ENCODE data around the gene OTUD5. TPM values are rescaled to one million over a fixed set of nuclear protein-coding genes. Genes with fewer than 3 reads are reported as not detected.

Gene OTUD5
- polyA plus RNA-seq, 1 experiment = 53.6 TPM

DNA sequence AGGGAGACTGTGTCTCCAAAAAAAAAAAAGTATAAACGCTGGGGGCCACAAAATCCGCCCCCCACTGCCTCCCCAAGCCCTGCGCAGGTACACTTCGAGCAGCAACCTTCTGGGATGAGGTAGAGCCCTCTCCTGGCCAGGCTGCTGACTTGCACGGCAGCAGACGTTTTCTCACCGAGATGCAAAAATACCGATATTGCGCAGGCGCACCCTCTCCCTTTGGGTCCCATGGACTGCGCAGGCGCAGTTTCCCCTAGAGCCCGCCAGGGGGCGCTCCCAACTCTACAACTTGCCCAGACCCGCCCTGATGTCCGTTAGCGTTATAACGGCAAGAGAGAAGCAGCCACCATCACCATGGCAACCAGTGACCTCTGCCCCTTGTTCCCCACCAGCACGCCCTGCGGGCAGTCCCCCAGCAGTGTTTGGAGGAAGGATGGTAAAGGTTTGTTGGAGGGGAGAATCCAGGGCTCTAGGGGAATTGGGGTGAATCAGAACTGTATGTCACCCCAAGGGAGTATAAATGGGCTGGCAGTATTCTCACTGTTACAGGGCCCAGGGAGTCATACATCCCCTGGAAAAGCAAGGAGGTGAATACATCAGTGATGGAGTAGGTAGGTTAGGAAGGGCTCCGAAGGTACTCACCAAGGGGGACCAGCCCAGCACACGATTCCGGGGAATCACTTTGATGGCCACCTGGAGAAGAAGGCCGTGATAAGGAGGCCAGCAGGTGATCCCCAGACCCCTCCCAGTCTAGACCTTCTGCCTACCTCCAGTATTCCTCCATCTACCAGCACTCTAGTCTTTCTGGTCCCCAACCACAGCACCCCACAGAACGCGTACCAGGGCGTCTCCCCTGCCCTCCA lies 40.0 kb downstream of the OTUD5 start:
- TF ChIP-seq, protein P1, sequence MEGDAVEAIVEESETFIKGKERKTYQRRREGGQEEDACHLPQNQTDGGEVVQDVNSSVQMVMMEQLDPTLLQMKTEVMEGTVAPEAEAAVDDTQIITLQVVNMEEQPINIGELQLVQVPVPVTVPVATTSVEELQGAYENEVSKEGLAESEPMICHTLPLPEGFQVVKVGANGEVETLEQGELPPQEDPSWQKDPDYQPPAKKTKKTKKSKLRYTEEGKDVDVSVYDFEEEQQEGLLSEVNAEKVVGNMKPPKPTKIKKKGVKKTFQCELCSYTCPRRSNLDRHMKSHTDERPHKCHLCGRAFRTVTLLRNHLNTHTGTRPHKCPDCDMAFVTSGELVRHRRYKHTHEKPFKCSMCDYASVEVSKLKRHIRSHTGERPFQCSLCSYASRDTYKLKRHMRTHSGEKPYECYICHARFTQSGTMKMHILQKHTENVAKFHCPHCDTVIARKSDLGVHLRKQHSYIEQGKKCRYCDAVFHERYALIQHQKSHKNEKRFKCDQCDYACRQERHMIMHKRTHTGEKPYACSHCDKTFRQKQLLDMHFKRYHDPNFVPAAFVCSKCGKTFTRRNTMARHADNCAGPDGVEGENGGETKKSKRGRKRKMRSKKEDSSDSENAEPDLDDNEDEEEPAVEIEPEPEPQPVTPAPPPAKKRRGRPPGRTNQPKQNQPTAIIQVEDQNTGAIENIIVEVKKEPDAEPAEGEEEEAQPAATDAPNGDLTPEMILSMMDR (IDR thresholded peaks at IDR 0.05; ENCODE audit: insufficient read depth, low read depth, low read length) = peak; percentile 94
- CTCF ChIA-PET = interaction anchor here (1.4 kb wide), 1 partner anchor 11 kb away, joined by 7 read pairs; no protein-coding TSS in a partner anchor
- POLR2A ChIA-PET = no interaction called here
- H3K4me3 ChIP-seq (ENCODE audit: low read depth, low read length) = no peak overlapping the region
- DNase-seq (ENCODE audit: low read depth) = peak; percentile 56
- H3K36me3 ChIP-seq (ENCODE audit: control insufficient read depth, insufficient read depth, low read length) = peaks cover 4% of the 10 kb centered on the region; the same call in 1 of the 2 replicates
- no peaks in the 10 kb centered on the region for H3K27me3 ChIP-seq (ENCODE audit: control insufficient read depth, insufficient read depth, low read length)

DNA sequence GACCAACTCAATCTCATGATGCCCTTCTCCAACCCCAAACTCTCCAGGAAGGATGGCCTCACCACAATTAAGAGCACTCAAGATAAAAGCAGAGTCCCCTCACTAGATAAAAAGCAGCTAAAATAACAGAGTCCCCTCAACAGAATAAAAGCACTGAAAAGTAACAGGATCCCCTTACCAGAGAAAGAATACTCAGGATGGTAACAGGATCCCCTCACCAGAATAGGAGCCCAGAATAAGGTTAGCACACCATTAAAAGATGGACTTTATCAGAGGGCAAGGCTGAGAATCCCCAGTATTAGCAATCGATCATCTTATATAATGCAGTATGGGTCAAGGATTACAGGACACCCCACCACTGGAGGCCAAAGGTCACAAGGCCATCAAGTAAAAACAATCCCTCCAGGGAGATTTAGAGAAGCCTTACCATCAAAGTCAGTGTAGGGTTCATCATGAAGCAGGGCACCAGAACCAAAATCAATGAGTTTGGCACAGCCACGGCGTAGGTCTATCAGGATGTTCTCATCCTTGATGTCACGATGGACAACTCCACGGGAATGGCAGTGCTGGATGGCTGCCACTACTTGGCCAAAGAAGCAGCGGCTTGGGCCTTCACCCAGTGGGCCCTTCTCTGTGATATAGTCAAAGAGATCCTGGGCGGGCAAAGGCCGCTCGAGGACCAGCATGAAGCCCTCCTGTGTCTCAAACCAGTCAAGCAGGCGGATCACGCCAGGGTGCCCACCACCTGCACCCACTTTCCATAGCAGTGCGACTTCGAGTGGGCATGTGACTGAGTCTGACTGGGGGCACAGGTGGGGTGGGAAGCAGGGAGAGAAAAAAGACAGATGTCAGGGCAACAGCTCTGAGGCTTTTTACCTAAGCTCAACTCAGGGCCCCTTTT lies 42.6 kb downstream of the OTUD5 start:
- ChIA-PET POLR2A (no interaction called here), CTCF (no interaction called here)

DNA sequence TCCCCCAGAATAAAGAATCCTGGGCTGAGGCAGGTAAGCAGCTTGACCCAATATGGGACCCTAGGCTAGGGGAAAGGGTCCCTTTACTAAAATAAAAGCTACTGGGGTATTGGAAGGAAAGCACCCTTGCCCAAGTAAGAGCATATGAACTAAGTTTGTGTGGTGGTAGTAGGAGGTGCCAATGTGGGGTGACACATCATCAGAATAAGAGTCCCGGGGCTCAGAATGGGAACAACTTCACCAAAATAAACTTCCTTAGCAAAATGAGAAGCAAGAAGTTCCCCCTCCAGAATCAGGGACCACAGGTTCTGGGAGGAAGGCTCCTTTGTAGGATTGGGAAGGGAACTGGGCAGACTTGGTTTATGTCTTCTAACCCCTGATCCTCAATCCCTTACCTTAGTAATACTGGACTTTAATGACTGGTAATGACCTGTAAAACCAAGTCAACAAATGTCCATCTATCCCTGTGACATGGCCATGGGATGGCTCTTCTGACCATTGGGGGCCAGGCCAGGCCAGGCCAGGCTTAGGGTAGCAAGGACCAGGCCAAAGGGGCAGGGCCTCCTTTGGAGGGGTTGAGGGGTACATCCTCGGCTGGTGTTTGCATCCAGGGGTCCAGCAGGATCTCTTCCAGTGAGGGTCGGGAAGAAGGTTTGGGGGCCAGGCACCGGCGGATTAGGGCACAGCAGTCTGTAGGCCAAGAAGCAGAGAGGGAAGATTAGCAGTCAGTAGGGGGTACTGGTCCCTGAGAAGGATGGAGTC lies 43.6 kb downstream of the OTUD5 start:
- Histone ChIP-seq H3K36me3 (ENCODE audit: control insufficient read depth, insufficient read depth, low read length) (peaks cover 1% of the 10 kb centered on the region), H3K4me3 (ENCODE audit: low read depth, low read length) (no peak overlapping the region), H3K27me3 (ENCODE audit: control insufficient read depth, insufficient read depth, low read length) (no peaks in the 10 kb centered on the region)
- ChIA-PET CTCF (interaction anchor here (0.8 kb wide), 1 partner anchor 152 kb away, joined by 3 read pairs; no protein-coding TSS in a partner anchor), POLR2A (no interaction called here)
- TF ChIP-seq, protein P1 (IDR thresholded peaks at IDR 0.05; ENCODE audit: insufficient read depth, low read depth, low read length) = no peak
- no peak for DNase-seq (ENCODE audit: low read depth)

More for the DNA sequence above, 42.6 kb downstream of the OTUD5 start:
- no peaks in the 10 kb centered on the region for H3K27me3 ChIP-seq (ENCODE audit: control insufficient read depth, insufficient read depth, low read length)
- no peak for DNase-seq (ENCODE audit: low read depth)
- TF ChIP-seq, protein P1 (IDR thresholded peaks at IDR 0.05; ENCODE audit: insufficient read depth, low read depth, low read length) = no peak
- no peaks in the 10 kb centered on the region for H3K36me3 ChIP-seq (ENCODE audit: control insufficient read depth, insufficient read depth, low read length)
- H3K4me3 ChIP-seq (ENCODE audit: low read depth, low read length) = no peak overlapping the region

GRCh38 chrX:48911412-48912182 lies 45.8 kb downstream of the OTUD5 start, which contains the start of gene SLC35A2:
TSS of gene SLC35A2 (minus strand) at chrX:48911646. CDS start at chrX:48911636, 10 bp downstream.
- TF ChIP-seq, protein P1 (IDR thresholded peaks at IDR 0.05; ENCODE audit: insufficient read depth, low read depth, low read length) = no peak

More at GRCh38 chrX:48911412-48912182, 45.8 kb downstream of the OTUD5 start, which contains the start of gene SLC35A2:
- peaks cover 1% of the 10 kb centered on the region for H3K36me3 ChIP-seq (ENCODE audit: control insufficient read depth, insufficient read depth, low read length)
- ChIA-PET POLR2A (no interaction called here), CTCF (interaction anchor here (0.7 to 1.6 kb wide), 3 partner anchors 19 to 334 kb away, joined by 3 read pairs; no protein-coding TSS in a partner anchor)
- no peaks in the 10 kb centered on the region for H3K27me3 ChIP-seq (ENCODE audit: control insufficient read depth, insufficient read depth, low read length)
- DNase-seq (ENCODE audit: low read depth) = no peak
- H3K4me3 ChIP-seq (ENCODE audit: low read depth, low read length) = peak within 1 kb of the TSS; percentile 82
